A549 (cell line): Measurements from ENCODE around the gene CADPS2.

Experiments
- BCL3 ChIP-seq: fragments of >200 bp; sonication (Bioruptor Twin); formaldehyde crosslinking; IDR thresholded peaks from 3 replicates; pipeline ENCODE4 v1.6.1; 2016
- BHLHE40 ChIP-seq: IDR thresholded peaks from 2 replicates; pipeline ENCODE4 v1.6.1; 2012; ENCODE audit warnings: low read depth, low read length, inconsistent platforms
- CEBPB ChIP-seq, 2 experiments: fragments of >200 bp in 1 of 2; sonication (Bioruptor Twin) in 1 of 2; formaldehyde crosslinking in 1 of 2; IDR thresholded peaks; 2 replicates each; pipeline ENCODE4 v1.6.1; 2012 to 2016
- CTCF ChIP-seq: fragments of >200 bp; sonication (Bioruptor Twin); formaldehyde crosslinking; IDR thresholded peaks from 3 replicates; pipeline ENCODE4 v1.5.1; 2016
- JUN ChIP-seq, 2 experiments: fragments of >200 bp; sonication (Bioruptor Twin); formaldehyde crosslinking; IDR thresholded peaks; 2 replicates in 1 of 2; 3 replicates in 1 of 2; pipeline ENCODE4 v1.6.1; 2016 to 2017
- MAX ChIP-seq: IDR thresholded peaks from 2 replicates; pipeline ENCODE4 v1.6.1; 2012
- MYC ChIP-seq: IDR thresholded peaks from 2 replicates; pipeline ENCODE4 v1.6.1; 2012; ENCODE audit warnings: mild to moderate bottlenecking, inconsistent platforms, low read length, improper control_type of control experiment, borderline replicate concordance
- POLR2A ChIP-seq: IDR thresholded peaks from 2 replicates; pipeline ENCODE4 v1.6.1; 2012; ENCODE audit warnings: mild to moderate bottlenecking, low read length
- RCOR1 ChIP-seq: fragments of 150-350 bp; IDR thresholded peaks from 2 replicates; pipeline ENCODE4 v1.6.1; 2014; ENCODE audit warnings: antibody characterized with exemption, low read length, low read depth
- SMC3 ChIP-seq: fragments of >200 bp; sonication (Bioruptor Twin); formaldehyde crosslinking; IDR thresholded peaks from 3 replicates; pipeline ENCODE4 v1.6.1; 2018; ENCODE audit warnings: inconsistent platforms
- USF2 ChIP-seq: fragments of 450-650 bp; IDR thresholded peaks from 2 replicates; pipeline ENCODE4 v1.6.1; 2014; ENCODE audit warnings: antibody characterized with exemption
- ZNF302 ChIP-seq: fragments of 250-450 bp; sonication (Bioruptor Pico); IDR thresholded peaks from 2 replicates; pipeline ENCODE4 v1.9.0; 2021; ENCODE audit warnings: inconsistent platforms, mild to moderate bottlenecking, moderate library complexity
- TF ChIP-seq, protein P1 (sequence below): fragments of 200-600 bp; sonication (generic); IDR thresholded peaks from 2 replicates; pipeline ENCODE4 v1.6.1; 2016; ENCODE audit warnings: antibody characterized with exemption, mild to moderate bottlenecking, moderate library complexity
- TF ChIP-seq, protein P2 (sequence below): fragments of 150-350 bp; IDR thresholded peaks from 2 replicates; pipeline ENCODE4 v1.6.1; 2014; ENCODE audit warnings: low read depth, mild to moderate bottlenecking, low read length

DNA sequence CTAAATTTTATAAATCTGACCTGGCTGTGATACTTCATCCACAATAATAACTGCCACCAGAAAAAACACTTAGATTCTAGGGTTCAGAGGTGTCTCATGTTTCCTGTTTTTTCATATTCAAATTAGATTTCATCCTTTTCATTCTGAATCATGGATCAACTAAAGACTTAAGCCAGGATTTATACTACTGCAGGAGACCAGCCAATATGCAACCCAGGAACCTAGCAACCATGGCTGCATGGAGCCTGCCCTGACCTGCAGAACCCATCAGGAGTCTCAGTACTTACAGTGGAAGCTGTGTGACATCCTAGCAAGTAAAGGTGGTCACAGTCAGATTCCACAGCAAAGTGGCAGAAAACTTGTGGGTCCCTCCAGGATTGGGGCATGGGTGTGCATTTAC is 143.0 kb downstream of the CADPS2 start:
- no peak for TF ChIP-seq POLR2A
- TF ChIP-seq BCL3, result no peak
- no peak for TF ChIP-seq JUN (IDR thresholded peaks at IDR 0.05)
- TF ChIP-seq RCOR1, result no peak
- TF ChIP-seq ZNF302 (CRISPR knock-in tag), result no peak
- no peak for TF ChIP-seq SMC3
- TF ChIP-seq CTCF, result no peak
- no peak for TF ChIP-seq MYC
- TF ChIP-seq CEBPB (IDR thresholded peaks at IDR 0.05), result no peak
- TF ChIP-seq MAX, result no peak
- TF ChIP-seq, protein P1, sequence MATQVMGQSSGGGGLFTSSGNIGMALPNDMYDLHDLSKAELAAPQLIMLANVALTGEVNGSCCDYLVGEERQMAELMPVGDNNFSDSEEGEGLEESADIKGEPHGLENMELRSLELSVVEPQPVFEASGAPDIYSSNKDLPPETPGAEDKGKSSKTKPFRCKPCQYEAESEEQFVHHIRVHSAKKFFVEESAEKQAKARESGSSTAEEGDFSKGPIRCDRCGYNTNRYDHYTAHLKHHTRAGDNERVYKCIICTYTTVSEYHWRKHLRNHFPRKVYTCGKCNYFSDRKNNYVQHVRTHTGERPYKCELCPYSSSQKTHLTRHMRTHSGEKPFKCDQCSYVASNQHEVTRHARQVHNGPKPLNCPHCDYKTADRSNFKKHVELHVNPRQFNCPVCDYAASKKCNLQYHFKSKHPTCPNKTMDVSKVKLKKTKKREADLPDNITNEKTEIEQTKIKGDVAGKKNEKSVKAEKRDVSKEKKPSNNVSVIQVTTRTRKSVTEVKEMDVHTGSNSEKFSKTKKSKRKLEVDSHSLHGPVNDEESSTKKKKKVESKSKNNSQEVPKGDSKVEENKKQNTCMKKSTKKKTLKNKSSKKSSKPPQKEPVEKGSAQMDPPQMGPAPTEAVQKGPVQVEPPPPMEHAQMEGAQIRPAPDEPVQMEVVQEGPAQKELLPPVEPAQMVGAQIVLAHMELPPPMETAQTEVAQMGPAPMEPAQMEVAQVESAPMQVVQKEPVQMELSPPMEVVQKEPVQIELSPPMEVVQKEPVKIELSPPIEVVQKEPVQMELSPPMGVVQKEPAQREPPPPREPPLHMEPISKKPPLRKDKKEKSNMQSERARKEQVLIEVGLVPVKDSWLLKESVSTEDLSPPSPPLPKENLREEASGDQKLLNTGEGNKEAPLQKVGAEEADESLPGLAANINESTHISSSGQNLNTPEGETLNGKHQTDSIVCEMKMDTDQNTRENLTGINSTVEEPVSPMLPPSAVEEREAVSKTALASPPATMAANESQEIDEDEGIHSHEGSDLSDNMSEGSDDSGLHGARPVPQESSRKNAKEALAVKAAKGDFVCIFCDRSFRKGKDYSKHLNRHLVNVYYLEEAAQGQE, result no peak
- TF ChIP-seq, protein P2, sequence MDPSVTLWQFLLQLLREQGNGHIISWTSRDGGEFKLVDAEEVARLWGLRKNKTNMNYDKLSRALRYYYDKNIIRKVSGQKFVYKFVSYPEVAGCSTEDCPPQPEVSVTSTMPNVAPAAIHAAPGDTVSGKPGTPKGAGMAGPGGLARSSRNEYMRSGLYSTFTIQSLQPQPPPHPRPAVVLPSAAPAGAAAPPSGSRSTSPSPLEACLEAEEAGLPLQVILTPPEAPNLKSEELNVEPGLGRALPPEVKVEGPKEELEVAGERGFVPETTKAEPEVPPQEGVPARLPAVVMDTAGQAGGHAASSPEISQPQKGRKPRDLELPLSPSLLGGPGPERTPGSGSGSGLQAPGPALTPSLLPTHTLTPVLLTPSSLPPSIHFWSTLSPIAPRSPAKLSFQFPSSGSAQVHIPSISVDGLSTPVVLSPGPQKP, result no peak
- no peak for TF ChIP-seq USF2
- TF ChIP-seq BHLHE40, result no peak
